Spleen (tissue), 11 donors: ENCODE data around the gene ETV5. TPM values are rescaled to one million over a fixed set of nuclear protein-coding genes. Genes with fewer than 3 reads are reported as not detected.

ENCODE experiments used
- DNase-seq: peaks from one replicate; pipeline ENCODE4 v3.0.0-alpha.2; 2020
- H3K27ac ChIP-seq, 8 donors: fragments of 200-600 bp; sonication (generic) in 7 of 8; 1 replicate in 4 of 8; 2 replicates in 4 of 8; pipeline versions ENCODE4 v1.5.0 to v1.8.0; 2016 to 2021; ENCODE audit warnings: inconsistent platforms in 4 of 8, mild to moderate bottlenecking in 4 of 8, moderate library complexity in 1 of 8
- H3K27me3 ChIP-seq, 7 donors: fragments of 200-600 bp; sonication (generic) in 6 of 7; replicated peaks in 1 of 7; 1 replicate in 4 of 7; 2 replicates in 3 of 7; pipeline versions ENCODE4 v1.5.0 to v1.8.0; 2016 to 2021; ENCODE audit warnings: inconsistent platforms in 3 of 7, mild to moderate bottlenecking in 1 of 7
- H3K36me3 ChIP-seq, 6 donors: fragments of 200-600 bp; sonication (generic) in 5 of 6; 1 replicate in 4 of 6; 2 replicates in 2 of 6; pipeline versions ENCODE4 v1.5.0 to v1.8.0; 2016 to 2021; ENCODE audit warnings: inconsistent platforms in 2 of 6
- H3K4me1 ChIP-seq, 6 donors: fragments of 200-600 bp; sonication (generic) in 5 of 6; 1 replicate in 3 of 6; 2 replicates in 3 of 6; pipeline versions ENCODE4 v1.5.0 to v1.8.0; 2016 to 2021; ENCODE audit warnings: inconsistent platforms in 3 of 6
- H3K4me3 ChIP-seq, 8 donors: fragments of 200-600 bp; sonication (generic) in 7 of 8; 1 replicate in 4 of 8; 2 replicates in 4 of 8; pipeline versions ENCODE4 v1.5.0 to v1.8.0; 2016 to 2021; ENCODE audit warnings: inconsistent platforms in 4 of 8, mild to moderate bottlenecking in 4 of 8, moderate library complexity in 2 of 8
- H3K9me3 ChIP-seq, 8 donors: fragments of 200-600 bp; sonication (generic) in 7 of 8; 1 replicate in 4 of 8; 2 replicates in 4 of 8; pipeline versions ENCODE4 v1.5.0 to v1.8.0; 2016 to 2021; ENCODE audit warnings: inconsistent platforms in 4 of 8
- POLR2A ChIP-seq, 3 donors: fragments of 450-650 bp; IDR thresholded peaks; one replicate each; pipeline ENCODE4 v1.5.1; 2017; ENCODE audit warnings: antibody characterized with exemption in 3 of 3, mild to moderate bottlenecking in 1 of 3
- POLR2AphosphoS5 ChIP-seq, 3 donors: sonication (generic); formaldehyde crosslinking; IDR thresholded peaks; one replicate each; pipeline ENCODE4 v1.5.1; 2017; ENCODE audit warnings: antibody characterized with exemption in 3 of 3
- WGBS, 5 donors: extraction: QIAGEN DNeasy Blood & Tissue Kit in 3 of 5; methylation state at CpG; one replicate each; pipeline versions ENCODE4 v1.1.5 to v1.1.7; 2013 to 2018; 5-methylcytosine and 5-hydroxymethylcytosine counted together
- intact Hi-C: fragments of 100-400 bp; cut with DNase I; formaldehyde crosslinking; loops from one replicate; pipeline ENCODE4 v1.15.0; 2023; ENCODE audit warnings: low total_unique reads
- polyA plus RNA-seq, 3 donors: library from polyadenylated mRNA; stranded (reverse); fragments of 200-250 nt; gene quantifications; one replicate each; pipeline ENCODE4 v1.2.1, GENCODE V29; 2013
- total RNA-seq, 7 donors: library from RNA; depleted of rRNA in 3 of 7; stranded (reverse); fragments of >200 nt in 3 of 7; fragmentation: NEBNext Ultra II Directional in 4 of 7; extraction: Animal tissue kit (Norgen Biotek cat#: 25700) in 4 of 7; gene quantifications; one replicate each; pipeline versions ENCODE4 v1.1.0 to v1.2.1, GENCODE V29; 2016 to 2021
- TF ChIP-seq, protein P1 (sequence below), 11 experiments: fragments of 200-600 bp in 7 of 11; fragments of 450-650 bp in 4 of 11; sonication (generic) in 4 of 11; IDR thresholded peaks in 8 of 11; conservative IDR thresholded peaks in 3 of 11; 1 replicate in 7 of 11; 2 replicates in 4 of 11; pipeline versions ENCODE4 v1.4.0 to v1.8.0; 2016 to 2021; ENCODE audit warnings: antibody characterized with exemption in 11 of 11, inconsistent platforms in 4 of 11, mild to moderate bottlenecking in 1 of 11
- donor health status: healthy with polysubstance abuse.
- donor health status: DM: no; HTN: no; CAD: no; lungs with moderate emphysema.
- donor health status: DM: no; HTN: no; CAD: no.
- donor health status: Bipolar disorder and iron deficiency.
- donor health status: healthy.
- donor health status: DM: no; HTN: no; CAD: no.
- donor health status: DM: yes; HTN: yes; CAD: no.

The ETV5 gene
- total and polyA plus RNA-seq, 10 donors: 5.2 to 65.5 (median 24.0) TPM

DNA sequence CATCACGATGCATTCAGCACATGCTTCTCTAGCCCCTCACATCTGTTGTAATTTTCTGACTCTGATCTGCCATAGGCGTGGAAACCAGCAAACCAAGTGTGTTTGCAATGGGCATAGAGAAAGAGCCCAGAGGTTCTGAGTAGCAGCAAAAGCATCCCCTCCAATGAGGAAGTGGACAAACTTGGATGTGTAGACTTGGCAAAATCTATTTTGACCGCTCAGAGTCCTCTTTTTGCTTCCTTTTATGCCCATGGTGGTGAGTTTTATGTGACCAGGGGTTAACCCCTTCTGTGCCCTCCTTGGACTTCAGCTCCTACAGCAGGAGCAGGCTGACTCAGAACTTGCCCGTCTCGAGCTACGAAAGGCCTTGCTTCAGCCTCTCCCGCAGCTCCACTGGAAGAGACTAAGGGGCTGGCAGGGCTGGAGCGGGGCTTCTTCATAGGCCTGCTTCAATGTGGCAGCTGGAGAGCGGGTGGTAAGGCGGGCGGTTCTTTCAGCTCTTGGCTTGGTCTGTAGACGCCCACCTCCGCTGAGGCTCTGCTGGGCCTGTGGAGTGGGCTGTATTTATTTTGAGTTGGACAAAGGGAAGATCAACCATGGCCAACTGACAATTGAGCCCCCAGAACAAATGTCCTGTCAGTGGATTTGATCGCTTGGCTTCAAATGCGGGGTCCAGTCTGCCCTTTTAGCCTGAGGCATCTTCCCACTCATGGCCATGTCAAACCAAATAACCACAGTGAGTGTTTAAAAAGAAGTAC is 6.5 kb upstream of the ETV5 start:
- TF ChIP-seq, protein P1, sequence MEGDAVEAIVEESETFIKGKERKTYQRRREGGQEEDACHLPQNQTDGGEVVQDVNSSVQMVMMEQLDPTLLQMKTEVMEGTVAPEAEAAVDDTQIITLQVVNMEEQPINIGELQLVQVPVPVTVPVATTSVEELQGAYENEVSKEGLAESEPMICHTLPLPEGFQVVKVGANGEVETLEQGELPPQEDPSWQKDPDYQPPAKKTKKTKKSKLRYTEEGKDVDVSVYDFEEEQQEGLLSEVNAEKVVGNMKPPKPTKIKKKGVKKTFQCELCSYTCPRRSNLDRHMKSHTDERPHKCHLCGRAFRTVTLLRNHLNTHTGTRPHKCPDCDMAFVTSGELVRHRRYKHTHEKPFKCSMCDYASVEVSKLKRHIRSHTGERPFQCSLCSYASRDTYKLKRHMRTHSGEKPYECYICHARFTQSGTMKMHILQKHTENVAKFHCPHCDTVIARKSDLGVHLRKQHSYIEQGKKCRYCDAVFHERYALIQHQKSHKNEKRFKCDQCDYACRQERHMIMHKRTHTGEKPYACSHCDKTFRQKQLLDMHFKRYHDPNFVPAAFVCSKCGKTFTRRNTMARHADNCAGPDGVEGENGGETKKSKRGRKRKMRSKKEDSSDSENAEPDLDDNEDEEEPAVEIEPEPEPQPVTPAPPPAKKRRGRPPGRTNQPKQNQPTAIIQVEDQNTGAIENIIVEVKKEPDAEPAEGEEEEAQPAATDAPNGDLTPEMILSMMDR (IDR thresholded peaks at IDR 0.05 in 8 of 11, conservative IDR thresholded peaks at IDR 0.05 in 3 of 11): no peak
- no peak for TF ChIP-seq POLR2AphosphoS5 (IDR thresholded peaks at IDR 0.05)
- no peak for TF ChIP-seq POLR2A (IDR thresholded peaks at IDR 0.05)
- 84 to 91% (median 88%) methylated on average over 15 of the region's 15 CpGs for WGBS, 5 donors
- intact Hi-C loops: no loop called here

DNA sequence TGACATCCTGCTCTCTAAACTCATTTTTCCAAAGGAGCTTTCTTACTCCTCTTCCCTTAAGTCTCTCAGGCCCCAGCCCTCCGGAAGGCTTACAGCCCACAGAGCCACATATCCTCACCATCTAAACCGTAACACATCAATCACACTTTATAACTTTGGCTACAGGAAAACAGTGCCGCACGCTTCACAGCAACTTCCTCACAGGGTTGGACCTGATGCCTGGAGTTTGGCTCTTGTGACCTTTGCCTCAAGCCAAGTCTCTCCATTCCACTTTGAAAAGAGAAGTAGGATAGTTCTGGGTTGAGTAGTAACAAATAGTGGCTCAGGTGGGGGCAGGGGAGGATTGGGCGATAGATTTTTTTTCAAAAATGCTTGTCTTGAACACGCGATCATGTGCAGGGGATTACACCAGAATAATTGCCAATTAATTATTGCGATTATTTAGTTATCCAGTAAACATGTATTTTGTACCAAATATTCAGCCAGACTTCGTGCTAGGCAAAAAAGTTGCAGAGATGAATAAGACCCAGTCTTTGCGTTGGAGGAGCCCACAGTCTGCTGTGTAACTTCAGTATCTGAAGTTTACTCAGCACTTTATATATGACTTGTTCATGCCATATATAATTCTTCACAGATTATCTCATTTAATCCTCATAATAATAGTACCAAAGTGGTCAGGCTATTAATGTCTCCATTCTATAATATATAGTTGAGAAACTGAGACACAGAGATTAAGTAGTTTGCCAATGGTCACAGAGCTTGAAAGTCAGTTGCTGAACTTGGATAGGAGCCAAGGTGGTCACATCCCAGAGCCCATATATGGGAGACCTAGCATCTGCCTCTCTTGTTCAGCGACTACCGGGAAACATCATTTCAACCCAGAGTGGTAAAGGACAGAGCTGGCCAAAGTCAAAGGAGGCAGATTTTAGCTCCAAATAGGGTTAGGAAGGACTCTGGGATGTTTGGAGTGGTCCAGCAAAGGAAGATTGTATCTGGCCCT is 2.4 kb upstream of the ETV5 start:
- no peak overlapping the region for H3K4me3 ChIP-seq
- no peaks in the 10 kb centered on the region for H3K36me3 ChIP-seq
- H3K27ac ChIP-seq: no peak overlapping the region
- peaks cover 12 to 54% (median 42%) of the 10 kb centered on the region in 6 donors for H3K4me1 ChIP-seq
- DNase-seq: no peak
- no peaks in the 10 kb centered on the region for H3K9me3 ChIP-seq
- 35 to 38% (median 37%) methylated on average over 12 of the region's 12 CpGs for WGBS, 5 donors
- intact Hi-C loops: no loop called here
- TF ChIP-seq POLR2A (IDR thresholded peaks at IDR 0.05): no peak
- TF ChIP-seq, protein P1 (IDR thresholded peaks at IDR 0.05 in 8 of 11, conservative IDR thresholded peaks at IDR 0.05 in 3 of 11): no peak
- no peak for TF ChIP-seq POLR2AphosphoS5 (IDR thresholded peaks at IDR 0.05)
- H3K27me3 ChIP-seq: peaks cover 0 to 99% (median 35%) of the 10 kb centered on the region in 7 donors

More for the DNA sequence above, 6.5 kb upstream of the ETV5 start:
- no peaks in the 10 kb centered on the region for H3K36me3 ChIP-seq
- no peaks in the 10 kb centered on the region for H3K9me3 ChIP-seq
- H3K4me1 ChIP-seq: peaks cover 0 to 14% (median 10%) of the 10 kb centered on the region in 6 donors
- no peak for DNase-seq
- no peak overlapping the region for H3K27ac ChIP-seq
- no peak overlapping the region for H3K4me3 ChIP-seq
- peaks cover 0 to 95% (median 23%) of the 10 kb centered on the region in 7 donors for H3K27me3 ChIP-seq

GRCh38 chr3:186109897-186110803 is 1.3 kb upstream of the ETV5 start:
- Histone ChIP-seq H3K27me3 (peaks cover 0 to 96% (median 35%) of the 10 kb centered on the region in 7 donors), H3K4me3 (peak overlapping the region; percentile 40 to 77 (median 72)), H3K36me3 (no peaks in the 10 kb centered on the region), H3K9me3 (no peaks in the 10 kb centered on the region), H3K4me1 (peaks cover 12 to 56% (median 42%) of the 10 kb centered on the region in 6 donors), H3K27ac (peak overlapping the region in 7 of 8 donors; percentile 45 to 84 (median 77))
- intact Hi-C loops: no loop called here
- TF ChIP-seq POLR2AphosphoS5 (IDR thresholded peaks at IDR 0.05) (peak in 2 of 3 donors; percentile 18 to 45), POLR2A (IDR thresholded peaks at IDR 0.05) (no peak)
- TF ChIP-seq, protein P1 (IDR thresholded peaks at IDR 0.05 in 8 of 11, conservative IDR thresholded peaks at IDR 0.05 in 3 of 11): no peak
- peak; percentile 80 for DNase-seq
- WGBS, 5 donors: 6 to 10% (median 7%) methylated on average over 32 to 35 of the region's 35 CpGs
